HG03095 (cell line): ENCODE data around the gene KMT2C.
"Not testable (repeated sequence)": the region's sequence is repeated elsewhere in the genome, so short reads cannot be mapped to it uniquely, and the experiment has no call there.

Source experiments
- ATAC-seq: cut with Tn5 transposase; IDR thresholded peaks from one replicate; pipeline ENCODE4 v1.9.1; 2021; ENCODE audit warnings: moderate library complexity; ENCODE audit not compliant: unreplicated experiment

The KMT2C gene

GRCh38 chr7:152442330-152442835 is 6.6 kb upstream of the KMT2C start:
- no peak for ATAC-seq

- ATAC-seq, result not testable (repeated sequence)
Measured at GRCh38 chr7:152441810-152442209, 6.0 kb upstream of the KMT2C start.

- ATAC-seq, result not testable (repeated sequence)
Measured at GRCh38 chr7:152441168-152441567, 5.4 kb upstream of the KMT2C start.

GRCh38 chr7:152438017-152438416 is 2.2 kb upstream of the KMT2C start:
- ATAC-seq, result not testable (repeated sequence)

- ATAC-seq, result not testable (repeated sequence)
Measured at GRCh38 chr7:152436931-152437575, 1.2 kb upstream of the KMT2C start.

- peak; percentile 46 for ATAC-seq
Measured at GRCh38 chr7:152436111-152436930, 518 bp upstream of the KMT2C start.

- peak; percentile 27 for ATAC-seq
Measured at GRCh38 chr7:152434511-152435383, 1.1 kb downstream of the KMT2C start.

- ATAC-seq, result peak; percentile 24
Measured at GRCh38 chr7:152433721-152434490, 1.9 kb downstream of the KMT2C start.

- ATAC-seq, result not testable (repeated sequence)
Measured at GRCh38 chr7:152432735-152433134, 3.1 kb downstream of the KMT2C start.

GRCh38 chr7:152430854-152431253 is 4.9 kb downstream of the KMT2C start:
- ATAC-seq, result no peak

GRCh38 chr7:152430118-152430517 is 5.7 kb downstream of the KMT2C start:
- not testable (repeated sequence) for ATAC-seq

- ATAC-seq, result no peak
Measured at GRCh38 chr7:152424348-152425108, 11.3 kb downstream of the KMT2C start.

- no peak for ATAC-seq
Measured at GRCh38 chr7:152423991-152424347, 11.8 kb downstream of the KMT2C start.

GRCh38 chr7:152423171-152423570 is 12.6 kb downstream of the KMT2C start:
- ATAC-seq, result not testable (repeated sequence)

- not testable (repeated sequence) for ATAC-seq
Measured at GRCh38 chr7:152420950-152421349, 14.9 kb downstream of the KMT2C start.

- ATAC-seq, result no peak
Measured at GRCh38 chr7:152419473-152420429, 16.1 kb downstream of the KMT2C start.

GRCh38 chr7:152414779-152415178 is 21.0 kb downstream of the KMT2C start:
- ATAC-seq, result no peak

GRCh38 chr7:152411389-152411788 is 24.4 kb downstream of the KMT2C start:
- no peak for ATAC-seq
